Karpas-422 (cell line): ENCODE measurements around the gene NAT10. TPM values are rescaled to one million over a fixed set of nuclear protein-coding genes. Genes with fewer than 3 reads are reported as not detected.

Experiments
- DNase-seq: peaks from one replicate; pipeline ENCODE4 v3.0.0-alpha.2; 2015
- H2AFZ ChIP-seq: fragments of 200-600 bp; sonication (generic); 2 replicates; pipeline ENCODE4 v1.6.1; 2014; ENCODE audit warnings: antibody characterized with exemption, low read length, mixed read lengths
- H3K27ac ChIP-seq: fragments of 200-600 bp; sonication (generic); 2 replicates; pipeline ENCODE4 v1.5.1; 2014; ENCODE audit warnings: mild to moderate bottlenecking, low read length, moderate library complexity
- H3K27me3 ChIP-seq: fragments of 200-600 bp; sonication (generic); 2 replicates; pipeline ENCODE4 v1.6.1; 2014; ENCODE audit warnings: low read length, mixed read lengths
- H3K36me3 ChIP-seq: fragments of 200-600 bp; sonication (generic); 2 replicates; pipeline ENCODE4 v1.6.1; 2014; ENCODE audit warnings: low read length, mixed read lengths; ENCODE audit not compliant: insufficient read depth
- H3K4me1 ChIP-seq: fragments of 200-600 bp; sonication (generic); 2 replicates; pipeline ENCODE4 v1.6.1; 2014; ENCODE audit warnings: mild to moderate bottlenecking, low read length, mixed read lengths
- H3K4me2 ChIP-seq: fragments of 200-600 bp; sonication (generic); 2 replicates; pipeline ENCODE4 v1.6.1; 2014; ENCODE audit warnings: low read length, low read depth, mild to moderate bottlenecking; ENCODE audit not compliant: poor library complexity, severe bottlenecking
- H3K4me3 ChIP-seq: fragments of 200-600 bp; sonication (generic); 2 replicates; pipeline ENCODE4 v1.5.1; 2014; ENCODE audit warnings: mild to moderate bottlenecking, antibody characterized with exemption, low read length, mixed read lengths
- H3K79me2 ChIP-seq: fragments of 200-600 bp; sonication (generic); 2 replicates; pipeline ENCODE4 v1.6.1; 2014; ENCODE audit warnings: mild to moderate bottlenecking, low read length, mixed read lengths
- H3K9ac ChIP-seq: fragments of 200-600 bp; sonication (generic); 2 replicates; pipeline ENCODE4 v1.6.0; 2014; ENCODE audit warnings: low read length
- H3K9me2 ChIP-seq: fragments of 200-600 bp; sonication (generic), shearing (Covaris generic); replicated peaks from 2 replicates; pipeline ENCODE4 v1.6.0; 2014; ENCODE audit warnings: mild to moderate bottlenecking, low read length, moderate library complexity; ENCODE audit not compliant: insufficient read depth
- H3K9me3 ChIP-seq: fragments of 300-700, 200-600 bp; sonication (generic); 2 replicates; pipeline ENCODE4 v1.6.1; 2014; ENCODE audit warnings: low read length, mixed read lengths
- H4K20me1 ChIP-seq: fragments of 200-600 bp; sonication (generic); 2 replicates; pipeline ENCODE4 v1.6.1; 2014; ENCODE audit warnings: mild to moderate bottlenecking, antibody characterized with exemption, low read length, low read depth; ENCODE audit not compliant: insufficient read depth
- small RNA-seq: library from RNA; depleted of rRNA; stranded (forward); fragments of <200 nt; gene quantifications from one replicate; pipeline ENCODE3, GENCODE V24; 2014
- total RNA-seq: library from RNA; depleted of rRNA; stranded (reverse); fragments of >200 nt; shearing (Covaris generic); gene quantifications from 2 replicates; pipeline ENCODE4 v1.2.3, GENCODE V29; 2014; ENCODE audit warnings: low replicate concordance; rRNA removed

Gene NAT10
- total RNA-seq, 1 experiment from 2014 or later, result 61.0 TPM

DNA sequence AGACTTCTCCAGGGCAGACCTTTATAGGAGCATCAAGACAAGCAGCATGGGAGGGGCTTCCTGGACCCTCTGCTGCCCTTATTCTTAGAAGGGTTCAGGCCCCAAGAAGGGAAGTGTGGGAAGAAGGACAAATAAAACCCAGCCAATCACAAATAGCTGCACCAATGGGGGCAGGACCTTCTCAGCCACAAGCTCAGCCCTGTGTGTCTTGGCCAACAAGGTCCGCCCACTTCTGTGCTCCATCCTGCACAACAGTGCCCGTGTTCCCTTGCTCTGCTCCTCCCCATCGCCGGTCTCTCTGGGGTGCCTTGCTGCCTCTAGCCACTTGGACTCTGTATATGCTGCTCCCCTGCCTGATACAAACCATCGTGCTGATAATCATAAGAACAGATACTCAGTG is 86.1 kb downstream of the NAT10 start:
- Histone ChIP-seq H3K9me3 (no peaks in the 10 kb centered on the region), H2AFZ (no peak overlapping the region), H3K9ac (no peak overlapping the region), H3K79me2 (no peaks in the 10 kb centered on the region), H3K9me2 (no peaks in the 10 kb centered on the region), H4K20me1 (no peaks in the 10 kb centered on the region), H3K4me3 (no peak overlapping the region), H3K4me2 (no peak overlapping the region), H3K36me3 (no peaks in the 10 kb centered on the region), H3K4me1 (no peaks in the 10 kb centered on the region), H3K27ac (no peak overlapping the region), H3K27me3 (no peaks in the 10 kb centered on the region)
- DNase-seq, result no peak

DNA sequence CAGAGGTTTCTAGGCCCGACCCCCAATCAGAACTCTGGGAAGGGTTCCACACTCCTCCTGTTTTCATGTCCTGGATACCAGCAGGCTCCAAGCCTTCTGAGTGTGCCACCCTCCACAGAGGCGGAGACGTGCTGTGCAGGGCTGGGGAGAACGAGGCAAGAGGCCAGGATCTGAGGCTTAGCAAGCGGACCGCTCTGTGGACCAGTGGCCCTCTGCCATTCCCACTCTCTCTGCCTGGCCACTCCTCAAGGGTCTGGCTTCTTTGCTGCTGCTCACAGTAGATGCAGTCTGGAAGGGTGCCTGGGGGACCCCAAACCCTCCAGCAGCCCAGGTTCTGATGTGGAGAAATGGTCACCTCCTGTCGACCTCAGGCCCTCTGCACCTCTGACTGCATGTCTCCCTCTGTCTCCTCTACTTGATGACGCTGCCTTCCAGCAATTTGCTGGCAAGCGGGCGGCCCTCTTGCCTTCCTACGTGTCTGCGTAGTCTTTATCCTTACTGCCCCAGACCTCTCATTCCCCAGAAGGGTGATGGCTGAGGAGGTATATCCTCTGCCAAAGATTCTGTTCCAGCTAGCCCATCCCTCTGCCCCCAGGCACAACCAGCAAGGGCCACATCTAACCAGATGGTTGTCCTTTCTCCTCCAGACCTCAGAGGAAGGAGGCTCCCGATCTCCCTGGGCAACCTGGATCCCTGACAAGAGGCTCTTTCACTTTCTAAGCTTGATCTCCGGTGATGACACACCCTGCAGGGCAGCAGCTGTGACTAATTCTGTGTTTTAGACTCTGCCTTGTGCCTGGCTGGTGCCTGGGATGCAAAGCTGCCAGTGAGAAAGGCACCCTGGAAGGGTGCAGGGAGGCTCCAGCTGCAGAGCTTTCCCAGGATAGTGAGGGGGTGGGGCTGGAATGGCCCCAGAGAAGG is 87.3 kb downstream of the NAT10 start:
- Histone ChIP-seq H3K4me1 (no peaks in the 10 kb centered on the region), H3K27me3 (no peaks in the 10 kb centered on the region), H3K9ac (no peak overlapping the region), H3K27ac (no peak overlapping the region), H3K36me3 (no peaks in the 10 kb centered on the region), H3K9me3 (no peaks in the 10 kb centered on the region), H3K79me2 (no peaks in the 10 kb centered on the region), H4K20me1 (no peaks in the 10 kb centered on the region), H3K9me2 (no peaks in the 10 kb centered on the region), H2AFZ (no peak overlapping the region), H3K4me3 (no peak overlapping the region), H3K4me2 (no peak overlapping the region)
- no peak for DNase-seq

DNA sequence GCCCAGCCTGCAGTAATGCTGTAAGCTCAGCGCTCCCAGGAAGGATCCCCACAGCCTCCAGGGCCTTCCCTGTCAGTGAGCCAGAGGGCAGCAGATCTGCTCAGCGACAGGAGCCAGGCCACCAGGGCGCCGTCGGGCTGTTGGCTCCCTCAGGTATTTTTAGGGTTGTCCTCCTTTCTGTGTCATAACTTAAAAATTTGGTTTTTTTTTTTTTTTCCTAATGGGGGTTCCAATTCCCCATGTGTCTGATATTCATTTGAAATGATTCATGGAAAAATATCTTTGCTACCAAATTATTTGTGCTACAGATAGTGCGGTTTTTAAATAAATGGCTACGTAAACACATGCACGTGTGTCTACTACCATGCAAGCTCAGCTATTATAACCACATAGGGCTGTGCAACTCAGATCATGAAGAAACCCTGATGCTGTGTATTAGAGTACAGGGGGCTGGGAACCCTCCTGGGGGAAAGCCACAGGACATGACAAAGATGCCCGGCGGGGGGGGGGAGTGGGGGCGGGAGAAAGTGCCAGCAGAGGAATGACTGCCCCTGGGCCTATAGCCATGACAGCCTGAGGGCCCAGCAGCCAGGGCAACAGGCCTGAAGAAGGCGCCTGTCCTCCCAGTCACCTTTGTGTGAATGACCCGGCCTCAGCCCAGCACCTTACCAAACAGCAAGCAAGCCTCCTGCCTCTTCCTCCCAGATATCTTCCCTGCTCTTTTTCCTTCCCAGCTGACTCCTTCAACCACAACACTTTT is 89.3 kb downstream of the NAT10 start:
- Histone ChIP-seq H3K4me1 (no peaks in the 10 kb centered on the region), H3K79me2 (no peaks in the 10 kb centered on the region), H3K27ac (no peak overlapping the region), H3K9me2 (no peaks in the 10 kb centered on the region), H3K9ac (no peak overlapping the region), H4K20me1 (no peaks in the 10 kb centered on the region), H3K9me3 (no peaks in the 10 kb centered on the region), H3K4me3 (no peak overlapping the region), H2AFZ (no peak overlapping the region), H3K36me3 (no peaks in the 10 kb centered on the region), H3K4me2 (no peak overlapping the region), H3K27me3 (no peaks in the 10 kb centered on the region)
- no peak for DNase-seq

Small RNA genes within 50 kb of the gene (small RNA-seq; reads per million reads assigned to genes)
- not detected for gene RF00019

Other genes starting within 250 kb of the NAT10 start
- 0.34 and 0.47 TPM in 2 replicates for gene LMO2, start 213.6 kb upstream of the NAT10 start, total RNA-seq
- 195 and 234 TPM in 2 replicates for gene CAPRIN1, start 53.9 kb upstream of the NAT10 start, total RNA-seq